NCI-H1694 (cell line): Measurements from ENCODE around the gene TNIK.

Experiments
- DNase-seq: peaks from one replicate; lab custom pipeline; 2025; lab: John Stamatoyannopoulos, UW

The TNIK gene

DNA sequence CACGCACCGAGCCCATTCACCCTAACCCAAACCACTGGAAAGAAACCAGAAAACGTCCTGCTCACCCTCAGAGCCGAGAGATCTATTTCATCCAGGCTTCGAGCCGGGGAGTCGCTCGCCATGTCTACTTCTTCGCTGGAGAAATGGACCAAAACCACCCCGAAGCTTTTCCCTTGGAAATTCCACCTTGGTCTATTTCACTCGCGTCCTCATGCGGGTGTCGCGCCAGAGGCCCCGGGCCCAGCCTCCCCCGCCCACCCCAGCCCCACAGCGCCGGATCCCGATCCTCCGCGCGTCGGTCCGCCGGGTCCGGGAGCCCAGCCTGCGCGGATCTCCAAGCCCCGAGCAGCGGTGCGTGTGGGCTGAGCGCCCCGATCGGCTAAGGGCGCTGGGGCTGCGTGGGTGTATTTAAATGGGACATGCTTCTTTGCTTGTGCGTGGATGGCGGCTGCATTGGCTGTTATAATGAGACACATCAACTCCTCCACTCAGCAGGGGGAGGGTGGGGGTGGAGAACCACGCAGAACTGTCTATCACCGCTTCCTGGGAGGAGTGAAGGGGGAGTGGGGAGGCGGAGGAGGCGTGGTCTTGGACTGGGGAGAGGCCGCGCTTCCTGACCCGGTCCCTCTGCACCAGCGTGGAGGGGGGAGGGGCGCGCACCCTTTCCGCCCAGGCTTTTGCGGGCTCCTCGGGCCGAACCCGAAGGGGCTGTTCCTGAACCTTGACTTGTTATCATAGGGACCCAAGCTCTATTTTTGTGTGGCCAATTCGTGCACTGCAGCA is at the start of gene TNIK:
TNIK (minus strand) TSS at position 464 of the 783 bp plus-strand sequence; CDS start at position 122, 342 bp downstream.
- DNase-seq: peak; percentile 50

DNA sequence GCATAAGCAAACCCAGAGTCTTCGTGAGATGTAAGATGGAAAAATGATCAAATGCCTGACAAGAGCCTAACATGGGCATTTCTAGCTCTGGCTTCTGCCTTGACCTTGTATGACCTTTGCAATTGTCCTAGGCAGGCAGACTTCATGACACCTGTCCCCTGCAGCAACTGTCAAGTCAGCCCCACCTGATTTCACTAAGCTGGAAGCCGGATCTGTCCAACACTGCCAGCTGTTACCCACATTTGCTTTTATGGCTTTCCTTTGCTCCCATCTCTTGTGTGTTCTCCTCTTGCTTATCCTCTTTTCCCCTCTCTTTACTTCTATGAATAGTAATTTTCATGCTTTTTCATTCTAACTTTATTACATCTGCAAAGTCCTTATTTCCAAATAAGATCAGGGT is 48.5 kb upstream of the TNIK start:
- no peak for DNase-seq

DNA sequence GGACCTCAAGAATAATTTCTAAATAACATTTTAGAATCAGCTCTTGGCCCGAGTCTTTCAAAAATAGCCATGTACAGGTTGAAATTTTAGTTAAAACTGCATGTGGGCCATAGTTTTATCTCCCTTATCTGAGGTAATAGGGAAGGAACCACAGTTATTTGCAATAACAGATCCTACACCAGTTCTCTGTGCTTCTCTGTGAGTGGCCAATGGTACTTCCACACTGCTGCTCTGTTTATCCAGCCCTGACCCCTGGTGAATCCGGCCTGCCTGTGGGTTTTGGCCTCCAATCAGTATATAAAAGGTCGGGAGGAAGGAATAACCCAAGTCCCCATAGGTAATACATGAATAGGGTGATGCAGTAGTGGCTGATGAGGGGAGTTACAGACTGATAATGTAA is 48.0 kb upstream of the TNIK start:
- DNase-seq: no peak

DNA sequence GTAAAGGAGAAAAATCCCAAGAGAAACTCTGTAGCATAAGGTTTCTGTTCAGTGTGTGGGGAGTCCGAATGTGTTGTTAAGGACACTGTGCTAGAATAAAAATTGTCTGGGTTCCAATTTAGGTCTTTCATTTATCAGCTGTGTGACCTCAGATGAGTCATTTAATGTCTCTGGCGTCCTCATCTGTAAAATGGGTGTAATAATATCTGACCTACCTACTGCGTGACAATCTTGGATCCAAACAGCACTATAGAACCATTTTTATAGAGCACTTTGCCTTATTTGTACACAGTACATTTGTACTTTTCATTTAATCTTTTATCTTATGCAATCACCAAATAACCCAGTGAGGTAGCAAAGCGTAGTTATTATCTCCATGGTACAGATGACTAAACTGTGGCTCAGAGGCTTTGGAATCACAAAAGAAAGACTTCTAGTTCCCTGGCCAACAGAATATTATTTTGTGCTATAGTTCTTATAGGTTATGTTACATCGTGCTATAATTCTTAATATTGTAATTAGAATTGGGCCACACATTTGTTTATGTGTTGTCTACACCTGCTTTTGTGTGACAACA is 46.6 kb upstream of the TNIK start:
- DNase-seq: no peak

DNA sequence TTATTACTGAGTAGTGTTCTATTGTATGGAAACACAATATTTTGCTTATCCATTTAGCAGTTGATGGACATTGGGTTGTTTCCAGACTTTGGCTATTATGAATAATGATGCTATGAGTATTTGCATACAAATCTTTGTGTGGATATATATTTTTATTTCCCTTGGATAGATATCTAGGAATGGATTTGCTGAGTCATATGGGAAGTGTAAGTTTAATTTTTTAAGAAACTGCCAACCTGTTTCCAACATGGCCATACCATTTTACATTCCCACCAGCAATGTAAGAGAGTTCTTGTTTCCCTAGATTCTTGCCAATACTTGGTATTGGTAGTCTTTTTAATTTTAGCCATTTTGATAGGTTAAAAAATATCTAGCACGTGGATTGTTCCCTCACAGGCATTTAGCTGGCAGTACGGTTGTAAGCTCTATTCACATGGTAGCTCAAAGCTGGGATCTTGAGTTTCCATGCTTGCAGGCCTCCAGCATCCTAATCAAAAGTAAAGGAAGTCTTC is 45.7 kb upstream of the TNIK start:
- DNase-seq: no peak

DNA sequence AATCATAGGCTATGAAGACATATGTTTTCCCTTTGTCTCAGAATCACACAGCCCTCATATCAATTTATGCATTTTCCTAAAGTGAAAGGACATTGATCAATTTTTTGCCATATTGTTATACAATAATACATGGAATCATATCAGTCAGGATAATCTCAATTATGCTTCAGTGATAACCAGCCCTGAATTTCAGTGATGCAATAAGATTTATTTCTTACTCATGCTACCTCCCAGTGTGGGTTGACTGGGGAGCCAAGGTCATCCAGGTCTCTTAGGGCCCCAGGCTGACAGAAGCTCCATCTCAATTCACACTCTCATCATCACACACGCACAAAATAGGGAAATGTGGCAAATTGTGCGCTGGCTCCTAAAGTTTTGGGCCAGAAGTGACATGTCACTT is 44.2 kb upstream of the TNIK start:
- DNase-seq: no peak

DNA sequence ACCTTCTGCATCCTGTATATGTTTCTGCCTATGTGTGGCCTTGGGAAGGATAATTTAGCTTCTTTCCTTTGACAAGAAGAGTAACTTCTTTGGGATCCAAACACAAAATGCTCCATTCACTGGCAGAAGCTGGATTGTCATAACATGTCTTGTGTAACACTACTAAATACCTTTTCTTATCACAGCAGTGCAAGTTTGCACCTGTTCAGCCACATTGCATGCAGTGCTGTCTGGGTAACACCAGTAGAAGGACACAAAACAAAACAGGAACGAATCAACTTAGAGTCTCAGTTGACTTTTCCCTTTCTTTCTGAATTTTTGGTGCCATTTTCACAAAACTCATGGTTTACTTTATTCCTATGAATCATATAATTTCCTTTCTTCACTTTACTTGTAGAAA is 43.6 kb upstream of the TNIK start:
- no peak for DNase-seq

DNA sequence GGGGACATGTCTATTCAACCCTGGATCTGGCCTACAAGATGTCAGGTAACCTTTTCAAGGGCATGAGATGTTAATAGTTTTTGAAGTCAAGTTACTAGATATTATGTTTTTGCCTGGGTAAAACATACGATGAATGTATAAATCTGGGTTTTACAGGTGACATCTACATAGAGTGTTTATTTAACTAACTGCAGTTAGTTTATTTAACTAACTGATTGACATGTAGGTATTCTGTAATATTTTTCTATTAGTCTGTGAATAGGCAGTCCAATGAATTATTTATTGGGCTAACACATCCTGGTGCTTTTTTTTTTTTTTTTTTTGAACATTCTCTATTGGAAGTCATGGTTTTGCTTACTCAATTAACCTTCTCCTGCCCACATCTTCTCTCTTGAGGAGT is 38.7 kb upstream of the TNIK start:
- no peak for DNase-seq

DNA sequence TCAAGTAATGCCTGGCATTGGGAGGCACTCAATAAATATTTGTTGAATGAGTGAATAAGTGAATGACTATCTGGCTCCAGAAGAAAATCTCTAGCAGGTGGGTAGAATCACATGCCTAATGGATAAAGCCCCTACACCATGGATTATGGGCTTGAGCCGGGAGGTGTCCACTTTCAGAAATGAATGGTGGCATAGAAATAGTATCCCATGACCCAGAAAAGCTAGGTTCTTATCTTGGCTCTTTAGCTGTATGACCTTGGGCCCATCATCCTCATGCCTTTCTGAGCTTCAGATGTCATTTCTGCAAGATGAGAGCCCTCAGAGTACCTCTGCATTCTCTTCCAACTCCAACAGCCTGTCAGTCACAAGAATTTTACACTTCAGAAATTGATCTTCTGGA is 37.3 kb upstream of the TNIK start:
- DNase-seq: no peak

DNA sequence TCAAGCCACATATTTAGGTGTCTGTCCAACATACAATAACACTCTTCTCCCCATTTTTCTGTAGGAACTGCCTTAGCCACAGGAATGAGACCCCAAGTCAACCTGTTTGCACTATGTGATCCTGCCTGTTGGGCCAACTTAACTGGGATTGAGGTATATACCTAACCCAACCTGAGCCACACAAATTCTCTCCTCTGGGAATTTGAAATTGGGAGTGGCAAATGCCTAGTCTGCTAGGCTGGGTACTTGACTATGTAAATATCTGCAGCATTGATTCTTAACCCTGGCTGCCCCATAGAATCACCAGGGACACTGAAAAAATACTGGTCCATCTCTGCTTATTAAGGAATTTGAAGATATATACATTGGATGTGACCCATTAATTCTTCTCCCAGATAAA is 35.2 kb upstream of the TNIK start:
- DNase-seq: no peak

DNA sequence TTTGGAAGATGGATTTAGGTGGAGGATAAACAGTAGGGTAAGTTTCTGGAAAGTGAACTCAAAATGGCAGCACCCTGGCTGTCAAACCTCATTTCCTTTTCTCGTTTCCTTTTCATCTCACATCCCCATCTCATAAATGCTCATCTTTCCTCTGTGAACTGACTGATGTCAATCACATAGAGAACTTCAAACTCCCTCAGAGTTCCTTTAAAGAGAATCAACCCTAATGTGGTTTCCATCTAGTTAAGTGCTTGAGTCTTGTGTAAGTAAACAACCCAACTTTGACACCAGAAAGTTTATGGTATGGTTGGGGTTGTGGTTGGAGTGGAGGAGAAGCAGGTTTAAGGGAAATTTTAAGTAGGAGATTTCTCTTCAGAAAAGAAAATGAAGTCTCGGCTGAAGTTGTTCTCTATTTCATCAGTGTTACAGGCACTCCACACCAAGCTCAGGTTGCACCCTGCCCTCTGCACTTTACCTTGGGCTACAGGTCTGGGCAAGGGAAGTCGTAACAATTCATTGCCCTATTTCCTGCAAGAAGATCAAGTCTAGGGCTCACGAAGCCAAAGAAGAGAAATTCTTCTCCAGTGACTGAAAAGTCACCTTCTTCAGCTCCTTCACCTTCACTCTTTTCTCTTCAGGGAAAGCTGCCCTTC is 34.4 kb upstream of the TNIK start:
- no peak for DNase-seq

DNA sequence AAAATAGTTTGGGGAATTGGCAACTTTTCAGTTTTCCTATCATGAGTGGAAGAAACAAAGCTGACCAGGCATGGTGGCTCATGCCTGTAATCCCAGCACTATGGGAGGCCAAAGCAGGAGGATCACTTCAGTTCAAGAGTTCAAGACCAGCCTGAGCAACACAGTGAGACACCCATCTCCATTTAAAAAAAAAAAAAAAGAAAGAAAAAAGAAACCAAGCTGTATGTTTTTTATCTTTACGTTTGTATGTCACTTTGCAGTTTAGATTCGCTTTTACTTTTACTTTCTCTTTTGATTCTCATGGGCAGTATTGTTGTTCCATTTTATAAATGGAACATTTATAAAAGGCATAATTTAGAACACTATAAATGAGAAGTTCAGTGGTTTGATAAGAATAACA is 31.2 kb upstream of the TNIK start:
- no peak for DNase-seq

DNA sequence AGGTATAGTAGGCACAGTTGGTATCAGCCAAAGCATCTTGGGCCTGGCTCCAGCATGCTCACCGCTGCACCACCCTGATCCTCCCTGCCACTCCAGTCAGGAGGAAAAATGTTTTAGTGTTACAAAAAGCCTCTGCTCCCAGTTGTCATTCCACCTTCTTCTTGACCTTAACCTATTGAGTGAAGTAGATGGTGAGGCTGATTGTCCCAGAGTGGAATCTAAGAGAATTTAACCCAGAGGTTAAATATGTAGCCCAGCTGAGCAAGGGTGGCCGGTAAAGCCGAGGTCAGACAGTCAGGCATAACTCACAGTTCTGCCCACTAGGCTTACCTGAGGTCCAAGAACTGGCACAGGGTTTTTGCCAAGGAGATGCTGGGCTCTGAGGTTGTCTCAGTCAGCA is 30.7 kb upstream of the TNIK start:
- DNase-seq: no peak

DNA sequence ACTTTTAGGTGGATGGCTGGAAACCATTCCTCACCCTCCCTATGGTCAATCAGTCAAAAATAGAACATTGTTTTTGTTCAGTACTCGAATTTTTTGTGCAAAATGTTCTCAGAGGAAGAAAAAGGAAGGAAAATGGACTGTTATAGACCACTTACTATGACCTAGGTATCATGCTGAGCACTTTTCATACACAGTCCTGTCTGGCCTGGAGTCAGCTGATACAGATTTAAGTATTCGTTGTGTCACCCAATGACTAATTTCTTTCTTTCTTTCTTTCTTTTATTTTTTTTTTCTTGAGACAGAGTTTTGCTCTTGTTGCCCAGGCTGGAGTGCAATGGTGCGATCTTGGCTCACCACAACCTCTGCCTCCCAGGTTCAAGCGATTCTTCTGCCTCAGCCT is 29.1 kb upstream of the TNIK start:
- DNase-seq: no peak

DNA sequence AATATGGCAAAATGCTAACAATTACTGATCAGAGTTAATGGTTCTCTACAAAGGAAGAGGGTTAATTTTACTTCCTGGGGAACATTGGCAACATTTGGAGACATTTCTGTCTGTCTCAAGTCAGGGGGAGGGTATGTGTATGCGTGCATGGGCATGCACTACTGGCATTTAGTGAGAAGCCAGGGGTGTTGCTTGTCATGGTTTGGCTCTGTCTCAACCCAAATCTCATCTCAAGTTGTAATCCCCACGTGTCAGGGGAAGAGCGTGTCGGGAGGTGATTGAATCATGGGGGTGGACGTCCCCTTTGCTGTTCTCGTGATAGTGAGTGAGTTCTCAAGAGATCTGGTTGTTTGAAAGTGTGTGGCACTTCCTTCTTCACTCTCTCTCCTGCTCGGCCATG is 28.3 kb upstream of the TNIK start:
- DNase-seq: no peak

DNA sequence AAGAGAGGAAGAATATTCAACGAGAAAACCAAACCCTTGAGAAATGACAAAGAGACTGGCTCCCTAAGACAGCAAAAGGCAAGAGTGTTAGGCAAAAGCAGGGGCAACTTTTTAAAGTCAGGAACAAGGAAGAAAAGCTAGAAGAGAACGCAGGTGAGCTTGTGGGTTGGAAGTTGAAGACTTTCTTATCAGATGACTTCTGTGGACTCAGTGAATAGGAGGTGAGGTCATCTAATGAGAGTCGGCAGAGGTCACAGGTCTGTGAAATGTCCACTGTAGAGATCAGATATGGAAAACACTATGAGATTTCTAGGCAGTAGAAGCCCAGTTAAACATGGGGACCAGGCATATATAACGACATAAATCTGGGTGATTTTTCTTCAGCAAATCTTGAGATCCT is 27.2 kb upstream of the TNIK start:
- no peak for DNase-seq

DNA sequence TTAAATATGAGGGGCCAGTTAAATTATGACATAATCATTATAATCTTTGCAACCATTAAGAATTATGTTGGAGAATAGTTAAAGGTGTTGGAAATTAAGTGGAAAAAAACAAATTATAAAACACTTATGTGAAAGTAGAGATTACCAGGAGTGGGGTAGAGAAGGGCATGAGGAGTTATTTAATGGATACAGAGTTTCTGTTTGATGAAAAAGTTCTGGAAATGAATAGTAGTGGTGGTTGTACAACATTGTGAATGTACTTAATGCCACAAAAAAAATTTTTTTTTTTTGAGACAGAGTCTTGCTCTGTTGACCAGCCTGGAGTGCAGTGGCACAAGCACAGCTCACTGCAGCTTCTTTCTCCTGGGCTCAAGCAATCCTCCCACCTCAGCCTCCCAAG is 25.1 kb upstream of the TNIK start:
- DNase-seq: no peak

DNA sequence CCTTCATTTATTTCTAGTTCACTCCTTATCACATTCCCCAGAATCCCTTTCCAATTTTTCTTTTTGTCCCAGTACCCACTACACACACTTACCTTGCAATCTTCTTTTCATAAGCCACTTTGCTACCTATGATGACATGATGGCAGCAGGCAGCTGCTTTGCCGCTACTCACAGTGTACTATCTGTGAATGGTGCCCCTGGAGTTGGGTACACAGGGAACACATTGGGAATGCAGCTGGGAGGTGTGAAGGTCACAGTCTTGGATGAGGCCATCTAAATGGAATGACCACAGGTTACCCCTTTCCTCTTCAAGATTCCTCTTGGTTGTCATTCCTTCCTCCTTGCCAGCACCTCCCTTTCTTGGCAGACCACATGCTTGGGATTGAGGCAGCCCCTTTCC is 20.8 kb upstream of the TNIK start:
- DNase-seq: no peak

DNA sequence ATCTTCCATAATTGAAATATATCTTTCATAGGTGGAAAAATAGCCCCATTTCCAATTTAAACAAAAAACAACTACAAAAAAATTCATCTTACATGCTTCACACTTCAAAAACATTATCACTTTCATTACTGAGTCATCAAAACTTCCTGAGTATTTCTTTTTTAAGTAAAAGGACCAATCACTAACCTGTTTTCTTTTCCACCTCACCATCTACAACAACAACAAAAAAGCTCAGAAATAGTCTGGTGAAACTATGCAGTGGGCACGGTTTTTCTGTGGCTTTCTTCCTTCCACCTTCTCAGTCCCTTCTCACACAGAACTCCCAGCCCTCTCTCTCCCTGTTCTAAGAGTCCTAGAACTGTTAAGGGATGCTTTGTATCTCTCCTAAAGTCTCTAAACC is 20.3 kb upstream of the TNIK start:
- no peak for DNase-seq

DNA sequence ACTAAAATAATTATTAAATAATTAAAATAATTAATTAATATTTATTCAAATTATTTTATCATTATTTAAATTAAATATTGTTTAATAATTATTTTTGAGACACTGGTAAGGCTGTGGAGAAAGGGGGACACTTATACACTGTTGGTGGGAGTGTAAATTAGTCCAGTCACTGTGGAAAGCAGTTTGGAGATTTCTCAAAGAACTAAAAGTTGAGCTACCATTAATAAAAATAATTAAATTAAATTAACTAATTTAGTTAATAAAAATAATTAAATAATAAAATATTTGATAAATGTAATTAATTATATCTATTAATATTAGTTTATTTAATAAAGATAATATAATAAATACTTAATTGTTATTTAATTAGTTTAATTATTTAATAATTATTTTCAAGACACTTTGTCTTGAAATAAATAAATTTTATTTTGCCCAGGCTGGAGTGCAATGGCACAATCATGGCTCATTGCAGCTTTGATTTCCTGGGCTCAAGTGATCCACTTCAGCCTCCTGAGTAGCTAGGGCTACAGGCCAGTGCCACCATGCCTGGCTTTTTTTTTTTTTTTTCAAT is 16.4 kb upstream of the TNIK start:
- DNase-seq: no peak

DNA sequence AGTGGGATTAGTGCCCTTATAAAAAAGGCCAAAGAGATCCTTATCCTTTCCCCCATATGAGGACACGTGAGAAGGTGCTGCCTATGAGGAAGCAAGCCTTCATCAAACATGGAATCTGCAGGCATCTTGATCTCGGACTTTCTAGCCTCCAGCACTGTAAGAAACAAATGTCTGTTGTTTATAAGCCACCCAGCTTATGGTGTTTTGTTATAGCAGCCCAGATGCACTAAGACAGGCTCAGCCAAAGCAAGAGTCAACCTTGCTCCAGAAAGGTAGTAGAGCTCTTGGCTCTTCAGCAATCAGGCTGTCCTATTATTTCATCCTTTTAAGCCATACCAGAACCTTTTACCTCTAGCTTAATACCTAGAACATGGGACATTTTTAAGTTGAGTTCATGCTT is 12.3 kb upstream of the TNIK start:
- DNase-seq: no peak

DNA sequence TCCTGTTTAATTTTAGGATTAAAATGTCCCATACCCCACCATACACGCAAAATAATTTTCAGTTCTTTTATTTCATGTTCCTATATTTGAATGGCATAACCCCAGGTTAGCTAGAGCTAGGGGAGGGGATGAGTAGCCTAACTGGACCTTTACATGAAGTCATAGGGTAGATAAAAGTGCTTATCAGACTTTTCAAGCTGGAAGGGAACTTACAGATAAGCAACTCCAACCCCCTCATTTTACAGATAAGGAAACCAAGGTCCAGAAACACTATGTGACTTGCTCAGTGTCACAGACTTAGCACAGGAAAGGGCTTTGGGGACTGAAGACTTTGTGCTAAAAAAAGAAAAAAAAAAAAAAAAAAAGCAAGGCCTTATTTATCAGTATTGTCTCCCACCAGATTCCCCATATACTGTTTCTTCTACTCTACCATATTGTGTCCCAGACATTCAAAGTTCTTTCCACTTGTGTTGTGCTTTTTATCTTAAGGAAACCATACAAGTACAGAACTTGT is 10.6 kb upstream of the TNIK start:
- DNase-seq: no peak

DNA sequence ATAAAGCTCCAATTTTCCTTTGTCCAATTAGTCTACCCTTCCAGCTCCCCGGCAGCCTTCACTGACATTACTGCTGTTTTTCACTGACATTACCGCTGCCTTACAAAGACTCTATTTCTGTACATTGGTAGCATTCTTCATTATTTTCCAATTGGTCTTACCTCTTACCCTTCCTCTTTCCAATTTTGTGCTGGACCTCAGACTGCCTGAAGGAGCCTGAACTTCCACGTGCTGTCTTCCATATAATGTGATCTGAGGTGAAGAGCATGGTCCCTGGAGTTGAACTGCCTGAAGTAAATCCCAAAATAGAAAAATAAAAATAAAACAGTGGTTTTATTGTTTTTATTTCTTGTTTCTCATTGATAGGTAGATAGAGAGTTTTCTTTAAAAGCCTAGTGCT is 9.2 kb upstream of the TNIK start:
- DNase-seq: no peak
